ENCODE data around the gene SIAH1. TPM values are rescaled to one million over a fixed set of nuclear protein-coding genes. Genes with fewer than 3 reads are reported as not detected.
"Not testable (repeated sequence)": the region's sequence is repeated elsewhere in the genome, so short reads cannot be mapped to it uniquely, and the experiment has no call there.

SIAH1 gene
- polyA plus RNA-seq, 1 experiment, result 11.7 TPM

DNA sequence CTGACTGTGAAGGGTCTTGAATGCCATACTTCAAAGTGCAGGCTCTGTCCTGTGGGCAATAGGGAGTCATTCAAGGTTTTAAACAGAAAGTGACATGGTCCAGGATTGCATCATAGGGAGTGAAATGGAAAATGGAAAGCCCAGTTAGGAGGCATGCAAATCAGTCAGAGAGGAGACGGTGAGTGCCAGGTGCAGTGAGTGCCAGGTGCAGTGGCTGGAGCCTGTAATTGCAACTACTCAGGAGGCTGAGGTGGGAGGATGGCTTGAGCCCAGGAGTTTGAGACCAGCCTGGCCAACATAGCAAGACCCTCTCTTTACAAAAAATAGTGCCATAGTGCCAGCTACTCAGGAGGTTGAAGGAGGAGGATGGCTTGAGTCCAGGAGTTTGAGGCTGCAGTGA lies 35.2 kb upstream of the SIAH1 start:
- ChIA-PET POLR2A (no interaction called here), CTCF (interaction anchor here (0.7 kb wide), 1 partner anchor 16 kb away, joined by 3 read pairs; no protein-coding TSS in a partner anchor)
- TF ChIP-seq, protein P1, sequence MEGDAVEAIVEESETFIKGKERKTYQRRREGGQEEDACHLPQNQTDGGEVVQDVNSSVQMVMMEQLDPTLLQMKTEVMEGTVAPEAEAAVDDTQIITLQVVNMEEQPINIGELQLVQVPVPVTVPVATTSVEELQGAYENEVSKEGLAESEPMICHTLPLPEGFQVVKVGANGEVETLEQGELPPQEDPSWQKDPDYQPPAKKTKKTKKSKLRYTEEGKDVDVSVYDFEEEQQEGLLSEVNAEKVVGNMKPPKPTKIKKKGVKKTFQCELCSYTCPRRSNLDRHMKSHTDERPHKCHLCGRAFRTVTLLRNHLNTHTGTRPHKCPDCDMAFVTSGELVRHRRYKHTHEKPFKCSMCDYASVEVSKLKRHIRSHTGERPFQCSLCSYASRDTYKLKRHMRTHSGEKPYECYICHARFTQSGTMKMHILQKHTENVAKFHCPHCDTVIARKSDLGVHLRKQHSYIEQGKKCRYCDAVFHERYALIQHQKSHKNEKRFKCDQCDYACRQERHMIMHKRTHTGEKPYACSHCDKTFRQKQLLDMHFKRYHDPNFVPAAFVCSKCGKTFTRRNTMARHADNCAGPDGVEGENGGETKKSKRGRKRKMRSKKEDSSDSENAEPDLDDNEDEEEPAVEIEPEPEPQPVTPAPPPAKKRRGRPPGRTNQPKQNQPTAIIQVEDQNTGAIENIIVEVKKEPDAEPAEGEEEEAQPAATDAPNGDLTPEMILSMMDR (IDR thresholded peaks at IDR 0.05; ENCODE audit: insufficient read depth, low read depth, low read length), result no peak
- H3K4me3 ChIP-seq (ENCODE audit: low read depth, low read length), result no peak overlapping the region
- no peaks in the 10 kb centered on the region for H3K36me3 ChIP-seq (ENCODE audit: control insufficient read depth, insufficient read depth, low read length)
- no peak for DNase-seq (ENCODE audit: low read depth)
- no peaks in the 10 kb centered on the region for H3K27me3 ChIP-seq (ENCODE audit: control insufficient read depth, insufficient read depth, low read length)

DNA sequence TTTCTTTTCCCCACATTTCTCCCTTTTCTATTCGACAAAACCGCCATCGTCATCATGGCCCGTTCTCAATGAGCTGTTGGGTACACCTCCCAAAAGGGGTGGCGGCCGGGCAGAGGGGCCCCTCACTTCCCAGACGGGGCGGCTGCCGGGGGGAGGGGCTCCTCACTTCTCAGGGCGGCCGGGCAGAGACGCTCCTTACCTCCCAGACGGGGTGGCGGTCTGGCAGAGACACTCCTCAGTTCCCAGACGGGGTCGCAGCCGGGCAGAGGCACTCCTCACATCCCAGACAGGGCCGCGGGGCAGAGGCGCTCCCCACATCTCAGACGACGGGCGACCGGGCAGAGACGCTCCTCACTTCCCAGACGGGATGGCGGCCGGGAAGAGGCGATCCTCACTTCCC lies 31.4 kb upstream of the SIAH1 start:
- H3K4me3 ChIP-seq (ENCODE audit: low read depth, low read length); POLR2A ChIA-PET; DNase-seq (ENCODE audit: low read depth); H3K36me3 ChIP-seq (ENCODE audit: control insufficient read depth, insufficient read depth, low read length); H3K27me3 ChIP-seq (ENCODE audit: control insufficient read depth, insufficient read depth, low read length); CTCF ChIA-PET: not testable (repeated sequence)

DNA sequence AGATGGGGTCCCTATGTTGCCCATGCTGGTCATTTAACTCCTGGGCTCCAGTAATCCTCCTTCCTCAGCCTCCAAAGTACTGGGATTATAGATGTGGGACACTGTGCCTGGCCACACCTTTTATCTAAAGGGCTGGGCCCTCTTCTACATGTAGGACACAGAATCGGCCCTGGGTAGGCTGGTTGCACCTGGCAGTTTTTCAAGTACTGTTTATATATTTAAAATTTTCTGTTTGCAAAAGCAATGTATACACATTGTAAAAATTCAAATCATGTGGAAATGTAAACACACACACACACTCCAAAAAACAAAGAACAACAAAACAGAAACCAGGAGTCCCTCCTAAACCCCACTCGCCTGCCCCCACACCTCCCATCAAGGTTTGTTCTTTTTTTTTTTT lies 28.1 kb upstream of the SIAH1 start:
- CTCF ChIA-PET, result no interaction called here
- POLR2A ChIA-PET, result no interaction called here
- Histone ChIP-seq H3K36me3 (ENCODE audit: control insufficient read depth, insufficient read depth, low read length) (no peaks in the 10 kb centered on the region), H3K27me3 (ENCODE audit: control insufficient read depth, insufficient read depth, low read length) (no peaks in the 10 kb centered on the region), H3K4me3 (ENCODE audit: low read depth, low read length) (no peak overlapping the region)
- TF ChIP-seq, protein P1 (IDR thresholded peaks at IDR 0.05; ENCODE audit: insufficient read depth, low read depth, low read length), result no peak
- DNase-seq (ENCODE audit: low read depth), result no peak

DNA sequence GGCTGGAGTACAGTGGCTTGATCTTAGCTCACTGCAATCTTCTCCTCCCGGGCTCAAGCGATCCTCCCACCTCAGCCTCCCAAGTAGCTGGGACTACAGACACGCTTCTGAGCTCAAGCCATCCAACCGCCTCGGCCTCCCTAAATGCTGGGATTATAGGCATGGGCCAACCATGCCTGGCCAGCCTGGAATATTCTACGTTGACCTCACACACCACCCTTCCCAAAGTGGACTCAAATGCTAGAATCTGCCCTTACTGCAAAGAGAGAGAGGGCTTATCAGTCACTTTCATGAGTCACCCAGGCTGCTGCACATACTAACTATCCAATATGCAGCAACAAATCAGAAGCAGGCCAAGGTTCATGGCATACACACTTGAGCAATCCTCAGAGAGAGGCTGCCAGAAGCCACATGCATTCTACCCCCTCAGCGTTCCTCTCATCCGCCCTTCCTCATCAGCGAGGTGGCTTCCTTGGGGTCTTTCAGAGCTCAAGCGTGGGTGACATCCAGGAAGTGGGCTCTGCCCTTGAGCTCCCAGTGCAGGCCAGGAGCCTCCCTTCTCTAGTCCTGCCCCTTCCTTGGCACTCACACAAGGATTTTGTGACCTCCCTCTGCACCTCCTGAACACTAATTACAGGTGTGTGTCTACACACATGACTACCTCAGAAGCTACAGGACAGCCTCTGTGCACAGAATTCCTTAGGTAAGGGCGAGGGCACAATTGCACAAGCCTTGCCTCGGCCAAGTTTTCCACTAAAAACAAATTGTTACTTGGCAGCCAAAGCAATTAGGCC lies 24.8 kb upstream of the SIAH1 start:
- TF ChIP-seq, protein P1 (IDR thresholded peaks at IDR 0.05; ENCODE audit: insufficient read depth, low read depth, low read length), result no peak
- Histone ChIP-seq H3K27me3 (ENCODE audit: control insufficient read depth, insufficient read depth, low read length) (no peaks in the 10 kb centered on the region), H3K36me3 (ENCODE audit: control insufficient read depth, insufficient read depth, low read length) (no peaks in the 10 kb centered on the region), H3K4me3 (ENCODE audit: low read depth, low read length) (no peak overlapping the region)
- ChIA-PET CTCF (interaction anchor here (0.8 to 1.1 kb wide), 3 partner anchors 44 to 153 kb away, joined by 3 read pairs; no protein-coding TSS in a partner anchor), POLR2A (interaction anchor here (0.5 to 0.9 kb wide), 2 partner anchors 17 to 98 kb away, joined by 3 read pairs; no protein-coding TSS in a partner anchor)
- no peak for DNase-seq (ENCODE audit: low read depth)

DNA sequence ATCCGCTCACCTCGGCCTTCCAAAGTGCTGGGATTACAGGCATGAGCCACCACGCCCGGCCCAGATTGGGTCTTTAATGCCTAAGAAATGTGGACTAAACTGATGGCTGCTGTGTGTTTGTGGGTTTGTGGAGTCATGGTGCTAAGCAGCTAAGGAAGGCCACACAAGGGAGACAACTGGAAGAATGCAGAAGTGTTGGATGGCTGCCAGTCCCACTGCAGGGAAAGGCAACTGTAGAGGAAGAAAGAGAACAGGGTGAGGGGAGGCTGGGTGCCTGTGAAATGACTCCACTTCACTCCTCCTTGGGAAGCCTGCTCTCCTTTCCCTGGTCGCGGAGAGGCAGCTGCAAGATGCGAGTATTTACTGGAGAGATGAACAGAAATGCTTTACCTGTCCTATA lies 23.5 kb upstream of the SIAH1 start:
- CTCF ChIA-PET, result interaction anchor here (1.7 kb wide), 1 partner anchor 15 kb away, joined by 4 read pairs; no protein-coding TSS in a partner anchor
- DNase-seq (ENCODE audit: low read depth), result no peak
- Histone ChIP-seq H3K4me3 (ENCODE audit: low read depth, low read length) (no peak overlapping the region), H3K27me3 (ENCODE audit: control insufficient read depth, insufficient read depth, low read length) (no peaks in the 10 kb centered on the region), H3K36me3 (ENCODE audit: control insufficient read depth, insufficient read depth, low read length) (no peaks in the 10 kb centered on the region)
- POLR2A ChIA-PET, result no interaction called here
- TF ChIP-seq, protein P1 (IDR thresholded peaks at IDR 0.05; ENCODE audit: insufficient read depth, low read depth, low read length), result no peak

Data from BJ (cell line).